ENCODE data around the gene HPCAL4. TPM values are rescaled to one million over a fixed set of nuclear protein-coding genes. Genes with fewer than 3 reads are reported as not detected.

Gene HPCAL4
- total and polyA plus RNA-seq, 2 experiments from 2014 or later: not detected

- no peaks in the 10 kb centered on the region for H3K9me2 ChIP-seq (ENCODE audit: insufficient read depth)
- no peaks in the 10 kb centered on the region for H3K36me3 ChIP-seq (ENCODE audit: low read depth)
- no peak overlapping the region for H3K9ac ChIP-seq
- H3K4me3 ChIP-seq: no peak overlapping the region
- 27 to 29% methylated on average over 10 of the region's 10 CpGs for whole genome bisulfite sequencing, 2 experiments (ENCODE audit: low coverage in 1 of 2, low lambda C conversion rate in 2 of 2, missing lambda C conversion rate in 2 of 2)
- in situ Hi-C loops (cut with MboI): no loop called here
- no peaks in the 10 kb centered on the region for H3F3A ChIP-seq (ENCODE audit: insufficient read depth)
- no peaks in the 10 kb centered on the region for H3K79me2 ChIP-seq (ENCODE audit: insufficient read depth)
- H3K9me3 ChIP-seq (ENCODE audit: low read depth): no peaks in the 10 kb centered on the region
- no peak overlapping the region for H3K4me2 ChIP-seq (ENCODE audit: unreplicated experiment)
- peaks cover 72% of the 10 kb centered on the region for H3K27me3 ChIP-seq (replicated peaks; ENCODE audit: insufficient read depth)
- DNase-seq: no peak
- H4K20me1 ChIP-seq (ENCODE audit: insufficient read depth): no peaks in the 10 kb centered on the region
- TF ChIP-seq EZH2 (IDR thresholded peaks at IDR 0.05; ENCODE audit: insufficient read depth, poor library complexity, severe bottlenecking) (no peak), EZH2phosphoT487 (IDR thresholded peaks at IDR 0.05; ENCODE audit: insufficient read depth, low read depth) (no peak)
- H3K4me1 ChIP-seq (ENCODE audit: insufficient read depth): no peaks in the 10 kb centered on the region
- no peak overlapping the region for H2AFZ ChIP-seq
- no peak overlapping the region for H3K27ac ChIP-seq
These were observed 36.1 kb upstream of the HPCAL4 start for GRCh38 chr1:39727221-39727931.

- Histone ChIP-seq H3K36me3 (ENCODE audit: low read depth) (no peaks in the 10 kb centered on the region), H3K4me2 (ENCODE audit: unreplicated experiment) (no peak overlapping the region), H3K4me1 (ENCODE audit: insufficient read depth) (no peaks in the 10 kb centered on the region), H3K4me3 (no peak overlapping the region), H2AFZ (no peak overlapping the region), H3K27me3 (replicated peaks; ENCODE audit: insufficient read depth) (peaks cover 70% of the 10 kb centered on the region), H3K27ac (no peak overlapping the region), H3F3A (ENCODE audit: insufficient read depth) (no peaks in the 10 kb centered on the region), H3K9me2 (ENCODE audit: insufficient read depth) (no peaks in the 10 kb centered on the region), H3K79me2 (ENCODE audit: insufficient read depth) (no peaks in the 10 kb centered on the region), H3K9me3 (ENCODE audit: low read depth) (no peaks in the 10 kb centered on the region), H4K20me1 (ENCODE audit: insufficient read depth) (no peaks in the 10 kb centered on the region), H3K9ac (no peak overlapping the region)
- in situ Hi-C loops (cut with MboI): no loop called here
- WGBS, 2 experiments (ENCODE audit: low coverage in 1 of 2, low lambda C conversion rate in 2 of 2, missing lambda C conversion rate in 2 of 2): 67 to 82% methylated on average over 3 of the region's 3 CpGs
- no peak for TF ChIP-seq EZH2phosphoT487 (IDR thresholded peaks at IDR 0.05; ENCODE audit: insufficient read depth, low read depth)
- TF ChIP-seq EZH2 (IDR thresholded peaks at IDR 0.05; ENCODE audit: insufficient read depth, poor library complexity, severe bottlenecking): no peak
- DNase-seq: no peak
These were observed 35.4 kb upstream of the HPCAL4 start for GRCh38 chr1:39726600-39726999.

- Histone ChIP-seq H3K4me2 (ENCODE audit: unreplicated experiment) (no peak overlapping the region), H4K20me1 (ENCODE audit: insufficient read depth) (no peaks in the 10 kb centered on the region; the same call in 1 of the 2 replicates), H3K9me2 (ENCODE audit: insufficient read depth) (no peaks in the 10 kb centered on the region), H3K27ac (no peak overlapping the region), H3K9me3 (ENCODE audit: low read depth) (no peaks in the 10 kb centered on the region), H3F3A (ENCODE audit: insufficient read depth) (no peaks in the 10 kb centered on the region), H3K27me3 (replicated peaks; ENCODE audit: insufficient read depth) (peaks cover 56% of the 10 kb centered on the region), H3K4me3 (no peak overlapping the region), H3K4me1 (ENCODE audit: insufficient read depth) (no peaks in the 10 kb centered on the region), H2AFZ (no peak overlapping the region), H3K9ac (no peak overlapping the region), H3K79me2 (ENCODE audit: insufficient read depth) (no peaks in the 10 kb centered on the region), H3K36me3 (ENCODE audit: low read depth) (no peaks in the 10 kb centered on the region)
- in situ Hi-C loops (cut with MboI): no loop called here
- TF ChIP-seq EZH2phosphoT487 (IDR thresholded peaks at IDR 0.05; ENCODE audit: insufficient read depth, low read depth): no peak
- no peak for TF ChIP-seq EZH2 (IDR thresholded peaks at IDR 0.05; ENCODE audit: insufficient read depth, poor library complexity, severe bottlenecking)
- peak; percentile 21 for DNase-seq
- WGBS, 2 experiments (ENCODE audit: low coverage in 1 of 2, low lambda C conversion rate in 2 of 2, missing lambda C conversion rate in 2 of 2): 0 to 1% methylated on average over 2 of the region's 2 CpGs
These were observed 31.3 kb upstream of the HPCAL4 start for GRCh38 chr1:39722495-39722894.

- no peak overlapping the region for H2AFZ ChIP-seq
- no peaks in the 10 kb centered on the region for H3K36me3 ChIP-seq (ENCODE audit: low read depth)
- no peak overlapping the region for H3K4me2 ChIP-seq (ENCODE audit: unreplicated experiment)
- H3K4me3 ChIP-seq: no peak overlapping the region
- H3K9me2 ChIP-seq (ENCODE audit: insufficient read depth): no peaks in the 10 kb centered on the region
- no peak for DNase-seq
- H3K79me2 ChIP-seq (ENCODE audit: insufficient read depth): no peaks in the 10 kb centered on the region
- H3K27ac ChIP-seq: no peak overlapping the region
- H3F3A ChIP-seq (ENCODE audit: insufficient read depth): no peaks in the 10 kb centered on the region
- no peaks in the 10 kb centered on the region for H3K4me1 ChIP-seq (ENCODE audit: insufficient read depth)
- no peak overlapping the region for H3K9ac ChIP-seq
- H3K9me3 ChIP-seq (ENCODE audit: low read depth): no peaks in the 10 kb centered on the region
- in situ Hi-C loops (cut with MboI): no loop called here
- H4K20me1 ChIP-seq (ENCODE audit: insufficient read depth): no peaks in the 10 kb centered on the region; the same call in 1 of the 2 replicates
- peaks cover 56% of the 10 kb centered on the region for H3K27me3 ChIP-seq (replicated peaks; ENCODE audit: insufficient read depth)
- TF ChIP-seq EZH2phosphoT487 (IDR thresholded peaks at IDR 0.05; ENCODE audit: insufficient read depth, low read depth): no peak
- no peak for TF ChIP-seq EZH2 (IDR thresholded peaks at IDR 0.05; ENCODE audit: insufficient read depth, poor library complexity, severe bottlenecking)
These were observed 30.4 kb upstream of the HPCAL4 start for GRCh38 chr1:39721664-39722063.
